ENCODE data around the gene DDX27.
A peak's percentile ranks its signal among the peaks of the same experiment; 100 is the strongest.

Gene DDX27

DNA sequence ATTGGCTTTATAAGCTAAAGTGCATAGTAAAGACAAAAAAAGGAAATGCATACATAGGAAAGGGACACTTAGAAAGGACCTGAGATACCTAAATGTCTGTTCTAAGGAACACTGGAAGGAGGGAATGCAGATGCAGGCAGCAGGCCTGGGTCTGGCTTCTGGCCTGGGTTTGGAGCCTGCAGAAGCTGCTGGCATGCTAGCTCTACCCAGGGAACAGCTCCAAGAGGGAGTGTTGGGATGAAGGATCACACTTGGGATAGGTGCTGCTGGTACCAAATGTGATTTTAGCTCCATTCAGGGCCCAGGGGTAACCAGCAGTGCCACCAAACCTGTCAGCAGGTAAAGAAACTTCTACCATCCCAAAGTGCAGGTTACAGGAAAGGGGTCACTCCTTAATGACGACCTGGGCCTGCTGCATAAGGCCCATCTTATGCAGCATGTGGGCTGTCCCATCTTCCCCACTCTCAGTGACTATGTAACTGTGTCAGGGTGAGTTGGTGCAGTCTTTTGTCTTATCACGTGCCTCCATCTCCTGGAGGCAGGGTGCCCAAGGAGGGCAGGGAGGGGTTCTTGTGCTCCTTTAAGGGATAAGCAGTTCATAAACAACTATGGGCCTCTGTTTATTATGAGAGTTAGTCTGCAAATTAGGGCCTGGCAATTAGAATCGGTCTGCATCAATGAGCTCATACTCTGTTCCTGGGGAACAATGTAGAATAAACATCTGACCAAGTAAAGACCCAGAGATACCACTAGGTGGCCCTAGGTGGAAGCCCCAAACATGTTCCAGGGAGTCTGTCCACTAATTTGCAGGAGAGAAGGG lies 26.9 kb downstream of the DDX27 start:
- no peak for FAIRE-seq

DNA sequence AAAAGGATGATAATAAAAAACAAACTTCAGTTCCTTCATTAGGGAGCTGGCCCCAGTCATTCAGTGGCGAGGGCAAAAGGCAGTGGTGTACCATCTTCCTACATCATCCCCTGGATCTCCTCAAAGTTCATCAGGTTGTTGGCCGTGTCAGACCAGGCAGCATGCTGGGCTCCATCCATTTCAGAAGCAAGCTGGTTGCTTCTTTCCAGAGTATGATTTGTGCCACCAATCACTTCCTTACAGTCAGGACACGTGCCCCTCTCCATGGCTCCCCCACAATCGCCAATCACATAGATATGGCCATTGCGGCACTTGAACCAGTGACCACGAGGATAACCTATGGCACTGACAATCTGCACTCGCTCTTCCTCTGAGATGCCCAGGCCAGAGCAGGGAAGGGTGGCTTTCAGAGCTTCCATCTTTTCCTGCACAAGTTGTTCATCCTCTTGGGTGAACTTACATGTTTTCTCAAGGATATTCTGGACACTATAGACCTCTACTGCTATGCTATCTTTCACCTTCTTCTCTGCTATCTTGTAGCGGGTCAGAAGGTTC lies 28.0 kb downstream of the DDX27 start:
- 0 out of 2 replicates have a peak, but pooled peaks have one; percentile 32 for TF ChIP-seq POLR2A (IDR thresholded peaks at IDR 0.05; ENCODE audit: low read depth, low read length)
- no peak for TF ChIP-seq SPI1 (IDR thresholded peaks at IDR 0.05; ENCODE audit: low read depth, low read length)
- no peak for FAIRE-seq

More for the DNA sequence above, 26.9 kb downstream of the DDX27 start:
- TF ChIP-seq TAF1 (IDR thresholded peaks at IDR 0.05; ENCODE audit: low read depth, low read length) (no peak), POLR2A (IDR thresholded peaks at IDR 0.05; ENCODE audit: low read depth, low read length) (peak; percentile 73), POU2F2 (IDR thresholded peaks at IDR 0.05; ENCODE audit: low read depth, low read length) (no peak), PAX5 (IDR thresholded peaks at IDR 0.05; ENCODE audit: insufficient read depth, low read length, severe bottlenecking) (no peak), POLR2AphosphoS5 (IDR thresholded peaks at IDR 0.05; ENCODE audit: low read depth, low read length) (peak; percentile 80), SPI1 (IDR thresholded peaks at IDR 0.05; ENCODE audit: low read depth, low read length) (no peak)
- DNase-seq (ENCODE audit: insufficient read length, low spot score): peak; percentile 35

DNA sequence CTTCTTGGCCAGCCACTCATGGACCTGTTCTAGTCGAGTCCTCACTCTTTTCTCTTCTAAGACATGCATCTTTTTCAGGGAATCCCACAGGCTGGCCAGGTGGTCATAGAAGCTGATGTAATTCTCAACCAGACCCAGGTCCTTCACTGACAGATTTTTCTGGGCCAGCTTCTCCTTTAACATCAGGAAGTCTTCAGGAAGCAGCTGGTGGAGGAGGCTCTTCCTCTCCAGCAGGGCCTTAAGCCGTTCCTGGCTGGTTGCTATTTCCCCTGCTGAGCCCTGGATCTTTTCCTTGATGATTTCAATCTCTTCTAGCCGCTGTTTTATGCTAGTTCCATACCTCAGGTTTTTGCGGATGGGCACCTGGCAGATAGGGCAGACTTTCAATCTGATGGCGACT lies 28.6 kb downstream of the DDX27 start:
- no peak for DNase-seq (ENCODE audit: insufficient read length, low spot score)
- TF ChIP-seq PAX5 (IDR thresholded peaks at IDR 0.05; ENCODE audit: insufficient read depth, low read length, severe bottlenecking): no peak
- TF ChIP-seq SPI1 (IDR thresholded peaks at IDR 0.05; ENCODE audit: low read depth, low read length): no peak
- TF ChIP-seq POU2F2 (IDR thresholded peaks at IDR 0.05; ENCODE audit: low read depth, low read length): no peak
- TF ChIP-seq POLR2A (IDR thresholded peaks at IDR 0.05; ENCODE audit: low read depth, low read length): 0 out of 2 replicates have a peak, but pooled peaks have one; percentile 2
- TF ChIP-seq TAF1 (IDR thresholded peaks at IDR 0.05; ENCODE audit: low read depth, low read length): no peak
- TF ChIP-seq POLR2AphosphoS5 (IDR thresholded peaks at IDR 0.05; ENCODE audit: low read depth, low read length): no peak
- FAIRE-seq: no peak

More for the DNA sequence above, 28.0 kb downstream of the DDX27 start:
- DNase-seq (ENCODE audit: insufficient read length, low spot score): no peak

DNA sequence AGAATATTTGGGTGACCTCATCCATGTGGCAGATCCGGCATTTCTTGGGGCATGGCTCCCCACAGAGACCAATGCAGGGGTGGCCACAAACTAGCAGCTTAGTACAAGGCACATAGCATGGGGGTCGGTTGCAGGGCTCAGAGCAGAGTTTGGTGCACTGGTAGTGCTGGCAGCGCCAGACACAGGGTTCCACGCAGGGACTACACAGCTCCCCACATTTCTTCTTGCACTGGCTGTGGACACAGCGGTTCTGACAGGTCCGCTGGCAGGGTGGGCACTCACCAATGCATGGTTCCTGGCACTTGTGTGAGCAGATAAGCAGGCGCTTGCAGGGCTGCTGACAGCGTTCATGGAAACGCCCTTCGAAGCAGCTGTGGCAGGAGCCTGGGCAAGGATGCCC lies 29.1 kb downstream of the DDX27 start:
- no peak for FAIRE-seq
- TF ChIP-seq TAF1 (IDR thresholded peaks at IDR 0.05; ENCODE audit: low read depth, low read length) (no peak), POU2F2 (IDR thresholded peaks at IDR 0.05; ENCODE audit: low read depth, low read length) (no peak), POLR2AphosphoS5 (IDR thresholded peaks at IDR 0.05; ENCODE audit: low read depth, low read length) (no peak), POLR2A (IDR thresholded peaks at IDR 0.05; ENCODE audit: low read depth, low read length) (no peak; the same call in 1 of the 2 replicates), PAX5 (IDR thresholded peaks at IDR 0.05; ENCODE audit: insufficient read depth, low read length, severe bottlenecking) (no peak), SPI1 (IDR thresholded peaks at IDR 0.05; ENCODE audit: low read depth, low read length) (no peak)
- DNase-seq (ENCODE audit: insufficient read length, low spot score): no peak

DNA sequence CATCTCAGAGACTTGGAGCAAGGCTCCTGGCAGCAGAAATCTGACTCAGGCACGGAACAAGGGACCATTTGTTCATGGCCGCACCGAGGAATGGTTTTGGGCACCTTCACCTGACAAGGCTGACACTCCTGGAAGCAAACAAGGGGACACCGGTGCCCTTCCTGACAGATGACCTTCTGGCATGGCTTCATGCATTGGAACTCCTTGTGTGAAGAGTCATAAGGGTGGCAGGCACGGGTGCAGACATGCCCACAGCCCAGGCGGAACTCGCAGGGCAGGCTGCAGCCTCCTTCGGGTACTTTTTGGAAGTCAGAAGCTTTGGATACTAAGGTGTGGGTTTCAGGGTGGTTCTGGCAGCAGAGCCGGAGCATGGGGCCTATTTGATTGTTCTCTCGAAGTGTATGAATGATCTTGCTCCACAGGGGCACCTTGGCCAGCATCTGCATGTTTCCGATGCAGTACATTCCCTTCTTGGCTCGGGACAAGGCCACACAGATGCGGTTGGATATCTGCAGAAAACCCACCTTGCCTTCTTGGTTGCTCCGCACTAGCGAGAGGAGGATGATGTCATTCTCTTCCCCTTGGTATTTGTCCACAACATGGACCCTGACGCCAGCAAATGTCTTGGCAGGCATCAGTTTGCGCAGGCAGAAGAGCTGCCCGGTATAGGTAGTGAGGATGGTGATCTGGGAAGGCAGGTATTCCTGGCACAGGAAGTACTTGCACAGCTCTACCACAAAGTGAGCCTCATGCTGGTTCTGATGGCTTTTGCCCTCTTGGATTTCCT lies 29.9 kb downstream of the DDX27 start:
- FAIRE-seq (no peak), DNase-seq (ENCODE audit: insufficient read length, low spot score) (no peak)
- TF ChIP-seq TAF1 (IDR thresholded peaks at IDR 0.05; ENCODE audit: low read depth, low read length) (no peak), POU2F2 (IDR thresholded peaks at IDR 0.05; ENCODE audit: low read depth, low read length) (no peak), POLR2A (IDR thresholded peaks at IDR 0.05; ENCODE audit: low read depth, low read length) (no peak; the same call in 1 of the 2 replicates), POLR2AphosphoS5 (IDR thresholded peaks at IDR 0.05; ENCODE audit: low read depth, low read length) (no peak; the same call in 1 of the 2 replicates), PAX5 (IDR thresholded peaks at IDR 0.05; ENCODE audit: insufficient read depth, low read length, severe bottlenecking) (no peak), SPI1 (IDR thresholded peaks at IDR 0.05; ENCODE audit: low read depth, low read length) (no peak)

DNA sequence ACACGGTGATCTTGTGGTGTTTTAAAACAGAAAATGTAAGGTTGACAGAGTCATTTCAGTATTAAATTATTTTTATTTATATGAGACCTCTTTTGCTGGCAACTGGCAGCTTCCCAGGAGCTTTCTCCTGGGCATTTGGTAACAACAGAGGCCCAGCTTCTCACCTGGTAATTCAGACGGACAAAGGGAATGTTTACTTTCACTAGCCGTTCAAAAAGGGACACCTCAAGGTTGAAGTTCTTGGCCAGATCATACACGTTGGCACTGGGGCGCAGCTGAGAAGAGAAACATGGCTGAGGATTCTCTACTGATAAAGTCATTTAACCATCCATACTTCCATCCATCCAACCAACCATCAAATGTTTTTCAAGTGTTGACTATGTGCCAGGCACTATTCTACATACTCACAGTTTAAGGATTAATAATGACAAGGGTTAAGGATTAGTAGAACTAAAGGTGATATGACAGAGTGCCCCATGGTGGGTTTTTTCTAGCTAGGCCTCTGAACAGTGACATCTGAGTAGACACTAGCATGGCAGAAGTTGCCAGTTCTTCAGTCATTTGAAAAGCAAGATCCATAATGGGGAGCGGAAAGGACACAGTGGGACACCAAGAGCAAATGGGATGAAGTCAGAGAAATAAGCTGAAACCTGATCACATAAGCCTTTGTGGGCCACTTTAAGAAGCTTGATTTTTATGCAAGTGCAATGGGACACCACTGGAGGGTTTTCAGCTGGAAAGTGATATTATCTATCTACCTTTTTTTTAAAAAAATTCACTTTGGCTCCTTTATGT lies 33.5 kb downstream of the DDX27 start:
- no peak for TF ChIP-seq SPI1 (IDR thresholded peaks at IDR 0.05; ENCODE audit: low read depth, low read length)
- no peak for TF ChIP-seq PAX5 (IDR thresholded peaks at IDR 0.05; ENCODE audit: insufficient read depth, low read length, severe bottlenecking)
- no peak for TF ChIP-seq TAF1 (IDR thresholded peaks at IDR 0.05; ENCODE audit: low read depth, low read length)
- TF ChIP-seq POLR2AphosphoS5 (IDR thresholded peaks at IDR 0.05; ENCODE audit: low read depth, low read length): no peak
- no peak for TF ChIP-seq POLR2A (IDR thresholded peaks at IDR 0.05; ENCODE audit: low read depth, low read length)
- no peak for TF ChIP-seq POU2F2 (IDR thresholded peaks at IDR 0.05; ENCODE audit: low read depth, low read length)
- no peak for DNase-seq (ENCODE audit: insufficient read length, low spot score)
- FAIRE-seq: no peak

DNA sequence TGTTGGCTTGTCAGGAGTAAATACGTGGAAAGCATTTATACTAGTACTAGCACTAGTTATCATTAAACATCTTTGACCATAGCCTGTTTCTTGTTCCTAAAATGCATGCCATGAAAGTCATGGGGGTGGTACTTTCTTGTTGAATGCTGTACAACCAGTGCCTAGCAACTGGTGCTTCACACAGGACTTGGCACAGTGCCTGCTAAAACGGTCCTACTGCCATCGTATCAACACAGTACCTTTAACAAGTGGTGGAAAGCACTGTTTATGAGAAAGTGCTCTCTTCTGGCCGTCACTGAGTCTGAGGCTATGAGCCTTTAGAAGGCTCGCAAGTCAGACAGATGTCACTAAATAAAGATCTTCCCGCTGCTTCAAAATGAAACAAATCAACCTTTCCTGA lies 37.0 kb downstream of the DDX27 start:
- no peak for FAIRE-seq
- TF ChIP-seq POLR2A (IDR thresholded peaks at IDR 0.05; ENCODE audit: low read depth, low read length): no peak
- TF ChIP-seq SPI1 (IDR thresholded peaks at IDR 0.05; ENCODE audit: low read depth, low read length): no peak
- no peak for TF ChIP-seq PAX5 (IDR thresholded peaks at IDR 0.05; ENCODE audit: insufficient read depth, low read length, severe bottlenecking)
- no peak for TF ChIP-seq POU2F2 (IDR thresholded peaks at IDR 0.05; ENCODE audit: low read depth, low read length)
- no peak for TF ChIP-seq POLR2AphosphoS5 (IDR thresholded peaks at IDR 0.05; ENCODE audit: low read depth, low read length)
- no peak for TF ChIP-seq TAF1 (IDR thresholded peaks at IDR 0.05; ENCODE audit: low read depth, low read length)
- no peak for DNase-seq (ENCODE audit: insufficient read length, low spot score)

DNA sequence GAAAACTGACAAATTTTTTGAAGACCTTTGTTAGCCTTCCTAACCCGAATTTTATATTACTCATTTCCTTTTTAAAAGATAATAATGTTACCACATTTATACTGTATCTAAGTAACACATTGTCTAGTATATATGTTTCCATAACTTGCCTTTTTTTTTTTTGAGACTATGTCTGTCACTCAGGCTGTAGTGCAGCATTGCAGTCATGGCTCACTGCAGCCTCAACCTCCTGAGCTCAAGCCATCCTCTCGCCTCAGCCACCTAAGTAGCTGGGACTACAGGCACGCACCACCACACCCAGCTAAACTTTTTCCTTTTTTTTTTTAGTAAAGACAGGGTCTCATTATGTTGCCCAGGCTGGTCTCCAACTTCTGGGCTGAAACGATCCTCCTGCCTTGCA lies 40.1 kb downstream of the DDX27 start:
- TF ChIP-seq POU2F2 (IDR thresholded peaks at IDR 0.05; ENCODE audit: low read depth, low read length) (no peak), SPI1 (IDR thresholded peaks at IDR 0.05; ENCODE audit: low read depth, low read length) (no peak), TAF1 (IDR thresholded peaks at IDR 0.05; ENCODE audit: low read depth, low read length) (no peak), POLR2A (IDR thresholded peaks at IDR 0.05; ENCODE audit: low read depth, low read length) (no peak), POLR2AphosphoS5 (IDR thresholded peaks at IDR 0.05; ENCODE audit: low read depth, low read length) (no peak), PAX5 (IDR thresholded peaks at IDR 0.05; ENCODE audit: insufficient read depth, low read length, severe bottlenecking) (no peak)
- FAIRE-seq (no peak), DNase-seq (ENCODE audit: insufficient read length, low spot score) (no peak)

All from GM12891 (cell line).